GM18519 (cell line): ENCODE data around the gene PRND.
"Not testable (repeated sequence)": the region's sequence is repeated elsewhere in the genome, so short reads cannot be mapped to it uniquely, and the experiment has no call there.

Experiments used
- ATAC-seq: cut with Tn5 transposase; IDR thresholded peaks from one replicate; pipeline ENCODE4 v1.9.1; 2021; ENCODE audit warnings: mild to moderate bottlenecking, moderate library complexity; ENCODE audit not compliant: unreplicated experiment, low FRiP score

PRND gene

DNA sequence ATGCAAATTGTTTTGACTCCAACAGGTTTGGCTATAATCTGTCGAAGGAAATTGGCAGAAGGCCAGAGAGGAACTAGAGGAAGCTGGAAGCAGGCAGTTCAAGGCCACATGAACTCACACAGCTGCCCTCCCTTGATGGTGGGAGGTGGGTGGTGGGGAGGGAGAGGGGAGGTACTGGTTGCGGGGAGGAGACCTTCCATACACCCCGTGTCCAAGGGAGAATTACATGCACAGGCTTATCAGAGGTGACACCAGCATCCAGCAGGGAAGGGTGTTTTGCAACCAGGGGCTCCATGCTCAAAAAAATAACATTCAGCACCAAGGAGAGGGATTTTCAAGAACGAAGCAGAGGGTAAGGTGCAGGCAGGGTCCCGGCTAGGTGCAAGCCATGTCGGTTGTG lies 9.1 kb downstream of the PRND start:
- no peak for ATAC-seq

DNA sequence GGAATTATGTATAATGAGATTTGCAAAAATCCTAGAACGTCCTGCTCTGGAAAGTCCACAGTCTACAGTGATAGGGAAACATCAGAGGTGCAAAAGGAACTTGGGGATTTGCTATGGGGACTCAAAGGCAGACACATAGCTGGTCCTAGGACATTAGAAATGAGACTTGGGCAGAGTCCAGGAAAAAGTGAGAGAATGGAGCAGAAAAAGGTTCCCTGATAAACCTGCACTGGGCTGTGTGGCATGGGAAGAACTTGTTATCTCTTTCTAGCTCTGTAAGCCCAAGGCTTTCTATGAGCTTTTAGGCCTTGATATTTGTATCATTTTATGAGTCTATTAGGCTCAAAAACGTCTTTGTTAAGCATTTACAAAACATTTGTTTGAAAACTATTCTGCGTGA lies 15.2 kb downstream of the PRND start:
- ATAC-seq, result no peak

DNA sequence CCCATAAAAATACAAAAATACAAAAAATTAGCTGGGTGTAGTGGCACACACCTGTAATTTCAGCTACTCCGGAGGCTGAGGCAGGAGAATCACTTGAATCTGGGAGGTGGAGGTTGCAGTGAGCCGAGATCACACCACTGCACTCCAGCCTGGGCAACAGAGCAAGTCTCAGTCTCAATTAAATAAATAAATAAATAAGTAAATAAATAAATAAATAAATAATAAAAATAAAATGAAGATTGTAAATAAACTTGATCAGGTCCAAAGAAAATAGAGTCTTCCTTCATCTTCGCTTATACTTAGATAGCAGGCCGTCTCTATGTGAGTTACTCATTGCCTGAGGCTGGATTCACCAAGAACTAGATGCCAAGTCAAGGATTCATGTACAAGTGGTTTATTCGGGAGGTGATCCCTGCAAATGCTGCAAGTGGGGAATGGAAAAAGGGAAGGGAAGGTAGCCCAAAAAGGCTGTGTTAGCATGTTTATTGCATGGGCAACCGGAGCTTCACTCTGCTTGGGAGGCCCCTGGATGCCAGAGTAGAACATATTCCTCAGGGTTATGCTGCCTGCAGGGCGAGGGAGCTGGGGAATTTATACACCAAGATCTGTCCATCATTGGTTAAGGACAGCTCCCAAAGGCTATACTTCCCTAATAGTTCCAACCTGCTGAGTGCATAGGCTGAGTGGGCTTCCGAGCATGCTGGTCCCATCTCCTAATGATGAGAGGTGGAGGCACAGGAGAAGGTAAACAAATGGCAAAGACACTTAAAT lies 16.3 kb downstream of the PRND start:
- ATAC-seq, result no peak

DNA sequence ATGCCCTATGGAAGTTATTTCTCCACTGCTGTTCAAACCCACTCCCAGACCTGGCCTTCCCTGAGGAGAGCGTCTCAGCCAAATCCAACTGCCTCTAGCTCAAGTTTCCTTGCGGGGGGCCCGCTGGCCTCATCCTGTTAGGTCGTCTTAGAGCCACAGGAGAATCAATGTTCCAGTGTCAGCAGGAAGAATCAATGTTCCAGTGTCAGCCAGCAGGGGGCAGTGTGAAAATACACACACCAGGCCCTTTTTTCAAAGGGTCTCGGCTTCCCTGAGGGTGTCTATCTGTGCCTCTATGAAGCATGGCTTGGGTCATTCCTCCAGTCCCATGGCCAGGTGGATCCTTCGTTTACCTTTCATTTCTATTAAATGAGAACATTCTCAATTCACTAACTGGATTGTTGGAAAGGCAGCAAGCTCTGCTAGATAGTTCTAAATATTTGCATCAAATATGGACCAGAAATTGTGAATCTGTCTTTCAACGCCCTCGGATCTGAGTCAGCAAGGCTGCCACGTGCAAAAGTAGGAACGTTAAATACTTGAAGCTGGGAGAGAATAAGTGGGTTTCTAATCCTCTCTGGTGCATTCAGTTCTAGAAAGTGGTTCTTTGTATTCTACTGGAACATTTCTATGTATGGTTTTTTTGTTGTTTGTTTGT lies 19.2 kb downstream of the PRND start:
- no peak for ATAC-seq

DNA sequence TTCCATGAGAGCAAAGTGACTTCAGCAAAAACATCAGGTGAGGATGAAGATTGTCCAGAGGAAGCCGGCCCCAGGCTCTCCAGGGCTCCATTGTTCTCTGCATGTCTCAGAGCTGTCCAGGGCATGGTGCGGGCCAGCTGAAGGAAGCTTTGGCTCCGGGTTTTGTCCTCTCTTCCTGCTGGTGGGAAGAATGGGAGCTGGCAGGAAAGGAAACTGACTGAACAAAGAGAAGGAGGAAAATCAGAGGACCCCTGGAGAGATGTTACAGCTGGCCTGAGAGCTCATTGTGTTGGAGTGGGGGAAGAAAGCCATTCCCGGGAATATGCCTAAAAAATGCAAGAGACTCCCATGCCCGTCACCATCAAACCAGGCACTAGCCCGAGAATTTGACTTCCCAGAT lies 27.1 kb downstream of the PRND start:
- no peak for ATAC-seq

DNA sequence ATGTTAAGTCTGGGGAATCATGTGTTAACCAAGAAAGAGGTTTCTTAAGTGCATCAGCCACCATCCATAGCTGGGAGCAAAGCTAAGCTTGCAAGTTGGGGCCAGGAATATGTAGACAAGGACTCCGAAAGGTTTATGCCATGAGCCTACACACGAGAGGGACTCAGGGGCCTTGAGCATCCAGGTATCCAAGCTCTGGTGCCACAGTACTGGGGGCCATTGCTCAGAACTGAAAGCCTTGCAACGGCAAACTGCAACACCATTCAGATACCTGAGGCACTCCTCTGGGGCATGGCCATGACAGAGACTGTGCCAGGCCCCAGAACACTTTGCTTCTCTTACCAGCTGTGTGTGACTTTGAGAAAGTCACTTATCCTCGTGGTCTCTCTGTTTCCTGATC lies 27.6 kb downstream of the PRND start:
- ATAC-seq, result no peak

DNA sequence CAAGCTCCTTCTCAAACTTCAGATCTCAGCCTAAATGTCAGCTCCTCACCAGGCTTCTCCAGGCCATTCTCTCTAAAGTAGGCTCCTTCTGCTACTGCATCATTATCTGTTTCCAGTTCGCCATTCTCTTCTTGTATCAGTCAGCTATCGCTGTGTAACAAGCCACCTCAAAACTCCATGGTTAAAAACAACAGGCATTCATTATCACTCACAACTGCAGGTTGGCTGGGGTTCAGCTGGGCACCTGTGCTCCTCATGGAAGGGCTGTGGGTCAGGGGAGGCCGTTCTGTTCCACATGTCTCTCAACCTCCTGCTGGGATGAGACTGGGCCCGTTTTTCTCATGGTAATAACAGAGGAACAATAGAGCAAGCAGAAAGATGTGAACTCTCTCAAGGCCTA lies 28.7 kb downstream of the PRND start:
- ATAC-seq, result no peak

DNA sequence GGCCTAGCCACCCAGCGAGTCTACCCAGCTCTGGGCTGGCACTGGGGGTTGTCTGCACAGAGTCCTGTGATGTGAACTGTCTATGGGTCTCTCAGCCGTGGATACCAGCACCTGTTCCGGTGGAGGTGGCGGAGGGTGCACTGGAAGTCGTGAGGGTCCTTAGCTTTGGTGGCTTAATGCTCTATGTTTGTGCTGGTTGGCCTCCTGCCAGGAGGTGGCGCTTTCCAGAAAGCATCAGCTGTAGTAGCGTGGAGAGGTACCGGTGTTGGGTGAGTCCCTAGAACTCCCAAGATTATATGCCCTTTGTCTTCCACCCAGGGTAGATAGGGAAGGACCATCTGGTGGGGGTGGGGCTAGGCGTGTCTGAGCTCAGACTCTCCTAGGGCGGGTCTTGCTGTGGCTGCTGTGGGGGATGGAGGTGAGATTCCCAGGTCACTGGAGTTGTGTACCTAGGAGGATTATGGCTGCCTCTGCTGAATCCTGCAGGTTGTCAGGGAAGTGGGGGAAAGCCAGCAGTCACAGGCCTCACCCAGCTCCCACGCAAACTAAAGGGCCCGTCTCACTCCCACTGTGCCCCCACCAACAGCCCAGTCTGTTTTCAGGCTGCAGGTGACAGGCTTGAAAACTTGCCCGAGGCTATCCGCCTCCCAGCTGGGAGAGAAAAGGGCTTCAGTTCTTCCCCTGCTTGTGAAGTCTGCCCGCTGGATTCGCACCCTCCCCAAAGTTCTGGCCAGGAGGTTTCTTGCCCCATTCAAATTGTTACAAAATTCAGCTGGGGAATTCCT lies 37.6 kb downstream of the PRND start:
- ATAC-seq, result not testable (repeated sequence)

DNA sequence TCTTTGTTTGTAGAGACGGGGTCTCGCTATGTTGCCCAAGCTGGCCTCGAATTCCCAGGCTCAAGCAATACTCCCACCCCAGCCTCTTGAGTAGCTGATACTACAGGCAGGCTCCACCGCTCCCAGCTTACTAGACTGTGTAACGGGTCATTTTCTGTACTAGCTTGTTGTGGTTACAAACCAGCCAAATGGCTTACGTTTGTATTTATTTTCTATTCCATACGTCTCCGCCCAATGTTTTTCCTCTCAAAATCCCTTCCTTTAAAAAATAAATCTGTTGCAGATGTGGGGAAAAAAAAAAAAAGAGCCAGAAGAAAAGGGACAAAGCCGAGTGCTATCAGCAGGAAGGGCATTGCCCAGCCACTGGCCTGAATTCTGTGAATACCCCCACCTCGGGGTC lies 41.6 kb downstream of the PRND start:
- no peak for ATAC-seq

DNA sequence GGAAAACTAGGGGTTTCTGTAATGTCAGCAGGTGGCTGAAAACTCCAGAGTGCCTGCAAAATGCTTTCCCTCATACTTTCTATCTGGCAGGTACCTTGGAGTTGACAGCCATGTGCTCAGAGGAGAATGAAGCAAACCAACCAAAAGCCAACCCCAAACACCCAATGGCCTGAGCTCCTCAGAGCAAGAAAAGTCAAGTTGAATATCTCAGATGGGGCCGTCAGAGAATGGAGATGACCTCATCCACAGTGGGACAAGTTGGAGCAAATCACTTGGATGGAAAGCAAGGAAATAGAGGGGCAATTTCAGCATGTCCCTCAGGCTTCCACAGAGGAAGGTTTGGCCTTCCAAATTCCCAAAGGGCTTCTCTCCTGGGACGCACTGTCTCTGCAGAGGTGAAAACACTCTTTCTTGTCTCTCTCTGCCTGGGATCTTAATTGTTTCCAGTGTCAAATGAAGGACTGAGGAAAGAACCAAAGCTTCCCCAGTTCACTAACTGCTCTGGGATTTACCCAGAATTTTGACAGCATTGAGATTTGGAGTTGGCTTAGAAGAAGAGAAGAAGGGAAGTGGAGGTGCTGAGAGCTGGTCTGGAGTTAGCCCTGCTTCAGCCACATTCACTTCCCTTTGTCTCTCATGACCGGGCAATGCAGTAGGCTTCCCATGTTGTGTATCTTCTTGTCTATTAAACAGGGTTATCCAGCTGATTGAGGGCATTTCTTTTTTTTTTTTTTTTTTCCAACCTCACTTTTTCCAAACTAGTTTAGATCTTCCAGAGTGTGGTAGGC lies 42.2 kb downstream of the PRND start:
- no peak for ATAC-seq

DNA sequence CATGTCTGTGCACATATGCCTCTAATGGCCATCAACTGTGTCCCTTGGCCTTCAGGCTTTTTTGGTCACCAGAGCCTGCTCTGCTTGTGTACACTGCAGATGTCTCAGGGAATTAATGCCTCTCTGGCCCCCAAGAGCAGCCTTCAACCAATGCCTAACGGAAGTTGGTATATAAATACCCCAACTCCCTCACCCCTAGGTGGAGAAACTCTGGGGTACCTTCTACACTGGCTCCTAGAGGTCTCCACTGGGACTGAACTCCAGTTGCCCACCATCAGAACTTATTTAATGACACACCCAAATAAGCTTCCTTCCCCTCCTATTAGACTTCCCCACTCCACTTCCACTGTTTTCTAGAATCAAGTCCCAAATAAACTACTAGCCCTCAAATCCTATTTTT lies 43.1 kb downstream of the PRND start:
- no peak for ATAC-seq

DNA sequence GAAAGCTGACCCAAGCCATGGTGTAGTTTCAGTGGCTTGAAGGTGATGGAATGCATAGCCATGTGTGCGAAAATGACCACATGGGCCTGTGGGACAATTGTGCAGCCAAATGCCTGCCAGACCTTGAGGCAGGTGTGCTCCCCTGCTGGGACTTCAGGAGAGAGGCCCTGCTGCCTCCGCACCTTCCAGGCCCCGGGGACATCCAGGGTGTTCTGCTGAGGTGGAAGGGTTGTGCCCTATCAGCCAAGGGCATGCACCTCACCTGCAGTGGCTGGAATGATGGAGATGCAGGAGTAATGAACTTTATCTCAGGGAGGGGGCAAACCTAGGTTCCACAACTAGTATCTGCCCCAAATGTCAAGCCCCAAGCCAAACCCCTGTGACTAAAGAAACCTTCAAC lies 44.0 kb downstream of the PRND start:
- no peak for ATAC-seq

DNA sequence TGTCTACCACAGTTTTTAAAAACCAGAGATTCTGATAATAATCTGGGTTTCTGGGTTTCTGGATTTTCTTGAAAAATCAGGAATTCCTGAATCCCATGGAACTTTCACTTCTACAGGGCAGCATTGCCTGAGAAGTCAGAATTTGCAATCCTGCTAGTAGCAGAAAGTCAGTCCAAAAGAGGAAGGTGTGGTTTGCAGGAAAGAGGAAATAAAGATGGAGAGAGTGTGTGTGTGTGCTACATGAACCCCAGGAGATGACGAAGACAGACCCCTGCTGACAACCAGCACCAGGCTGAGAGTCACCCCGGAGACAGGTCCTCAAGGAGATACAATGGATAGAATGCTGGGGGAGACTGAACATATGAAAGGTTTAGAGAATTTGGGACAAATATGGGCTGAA lies 44.9 kb downstream of the PRND start:
- ATAC-seq, result no peak

DNA sequence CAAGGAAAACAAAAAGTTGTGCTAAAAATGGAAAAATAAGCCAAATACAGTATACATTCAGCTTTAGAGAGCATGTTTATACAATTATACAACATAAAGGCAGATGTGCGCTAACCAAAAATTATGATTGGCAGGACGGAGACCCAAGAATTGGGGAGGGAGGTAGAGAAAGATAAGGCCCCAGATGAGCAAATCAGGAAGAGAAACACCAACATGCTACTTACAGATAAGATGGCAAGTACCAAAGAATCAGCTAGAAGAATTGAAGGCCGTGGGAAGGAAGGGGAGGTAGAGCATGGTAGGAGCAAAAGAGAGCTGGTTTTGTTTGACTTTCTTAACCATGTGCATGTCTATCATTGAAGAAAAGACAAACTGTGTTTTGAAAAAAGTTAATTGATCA lies 45.4 kb downstream of the PRND start:
- ATAC-seq, result no peak

DNA sequence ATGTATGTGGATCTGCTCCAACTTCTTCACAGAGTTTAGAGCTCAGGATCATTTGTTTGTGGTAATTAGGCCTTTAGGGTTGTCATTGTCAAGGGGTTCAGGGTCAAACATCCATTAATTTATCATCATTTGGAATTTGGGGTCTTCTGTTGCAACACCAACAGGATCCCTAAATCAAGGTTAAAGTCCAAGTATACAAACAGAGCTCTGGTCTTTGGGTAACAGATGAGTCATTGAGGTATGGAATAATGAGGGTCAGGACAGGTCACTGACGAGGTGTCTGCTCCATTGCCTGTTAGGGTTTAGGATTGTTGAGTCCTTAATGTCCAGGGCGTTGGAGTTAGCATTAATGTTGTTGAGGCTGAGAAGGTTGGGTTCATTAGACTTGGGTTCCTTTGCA lies 47.6 kb downstream of the PRND start:
- no peak for ATAC-seq

DNA sequence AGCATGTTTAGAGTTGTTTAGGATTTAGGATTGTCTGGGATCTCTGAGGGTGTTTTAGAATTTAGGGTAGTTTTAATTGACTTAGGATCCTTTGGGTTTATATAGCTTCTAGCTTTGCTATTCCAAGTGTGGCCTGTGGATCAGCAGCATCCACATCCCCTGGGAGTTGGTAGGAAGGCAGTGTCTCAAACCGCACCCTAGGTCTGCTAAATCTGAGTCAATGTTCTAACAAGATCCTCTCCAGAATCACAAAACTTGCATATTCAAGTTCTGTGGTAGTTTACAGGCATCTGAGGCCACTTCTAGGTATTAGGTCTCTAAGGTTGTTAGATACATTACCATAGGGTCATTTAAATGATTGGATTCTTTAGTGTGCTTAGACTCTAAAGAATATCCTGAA lies 48.3 kb downstream of the PRND start:
- no peak for ATAC-seq

DNA sequence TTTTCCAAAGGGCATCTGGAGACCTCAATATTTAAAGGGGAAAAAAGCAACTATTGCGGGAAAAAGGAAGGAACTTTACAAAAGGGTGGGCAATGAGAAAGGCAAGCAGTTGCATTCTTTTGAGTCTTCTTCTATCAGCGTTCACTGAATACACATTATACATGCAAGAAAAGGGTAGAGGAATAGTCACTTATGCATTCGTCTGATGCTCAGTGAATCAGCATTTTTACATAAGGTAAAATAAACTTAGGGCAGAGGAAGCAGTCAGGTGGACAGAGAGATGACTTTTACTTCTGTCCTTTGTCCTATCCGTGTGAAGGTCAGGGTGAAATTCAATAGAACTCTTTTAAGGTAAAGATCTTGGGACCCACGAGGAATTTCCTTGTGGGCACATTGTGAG lies 49.3 kb downstream of the PRND start:
- no peak for ATAC-seq

DNA sequence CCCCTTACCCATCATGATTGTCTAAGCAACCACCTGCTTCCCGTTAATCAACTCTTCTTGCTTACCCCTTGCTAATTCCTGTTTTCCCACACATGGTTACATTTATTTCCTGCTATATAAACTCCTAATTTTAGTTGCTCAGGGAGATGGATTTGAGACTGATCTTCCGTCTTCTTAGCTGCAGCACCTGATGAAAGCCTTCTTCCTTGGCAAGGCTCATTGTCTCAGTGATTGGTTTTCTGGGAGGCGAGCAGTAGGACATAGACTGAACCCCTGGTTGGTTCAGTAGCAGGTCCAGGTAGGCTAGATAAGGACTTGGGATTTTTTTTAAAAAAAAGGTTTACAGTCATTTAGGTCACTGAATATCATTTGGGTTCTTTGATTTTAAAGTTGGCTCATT lies 50.4 kb downstream of the PRND start:
- ATAC-seq, result no peak

DNA sequence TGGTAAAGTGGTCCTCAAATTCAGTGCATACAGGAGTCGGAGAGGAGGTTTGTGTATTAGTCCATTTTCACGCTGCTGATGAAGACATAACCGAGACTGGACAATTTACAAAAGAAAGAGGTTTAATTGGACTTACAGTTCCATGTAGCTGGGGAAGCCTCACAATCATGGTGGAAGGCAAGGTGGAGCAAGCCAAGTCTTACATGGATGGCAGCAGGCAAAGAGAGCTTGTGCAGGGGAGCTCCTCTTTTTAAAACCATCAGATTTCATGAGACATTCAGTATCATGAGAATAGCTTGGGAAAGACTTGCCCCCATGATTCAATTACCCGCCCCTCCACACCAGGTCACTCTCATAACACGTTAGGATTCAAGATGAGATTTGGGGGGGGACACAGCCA lies 51.3 kb downstream of the PRND start:
- not testable (repeated sequence) for ATAC-seq

DNA sequence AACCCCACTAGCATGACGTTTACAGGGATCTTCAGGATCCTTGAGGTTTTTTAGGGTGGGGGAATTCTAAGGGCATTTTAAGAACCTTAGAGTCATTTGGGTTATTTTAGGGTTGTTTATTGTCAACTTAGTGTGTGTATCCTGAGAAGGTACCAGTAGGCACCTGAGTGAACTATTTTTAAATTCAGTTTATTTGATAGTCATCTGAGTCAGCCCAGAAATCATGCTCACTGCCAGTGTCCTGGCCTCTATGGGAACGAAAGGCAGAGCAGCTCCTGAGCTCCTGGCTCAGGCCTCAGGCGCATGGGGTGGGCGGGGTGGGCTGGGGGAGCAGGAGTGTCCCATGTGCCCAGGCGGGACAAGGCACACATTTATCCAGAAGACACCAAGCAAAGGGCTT lies 52.0 kb downstream of the PRND start:
- ATAC-seq, result no peak

DNA sequence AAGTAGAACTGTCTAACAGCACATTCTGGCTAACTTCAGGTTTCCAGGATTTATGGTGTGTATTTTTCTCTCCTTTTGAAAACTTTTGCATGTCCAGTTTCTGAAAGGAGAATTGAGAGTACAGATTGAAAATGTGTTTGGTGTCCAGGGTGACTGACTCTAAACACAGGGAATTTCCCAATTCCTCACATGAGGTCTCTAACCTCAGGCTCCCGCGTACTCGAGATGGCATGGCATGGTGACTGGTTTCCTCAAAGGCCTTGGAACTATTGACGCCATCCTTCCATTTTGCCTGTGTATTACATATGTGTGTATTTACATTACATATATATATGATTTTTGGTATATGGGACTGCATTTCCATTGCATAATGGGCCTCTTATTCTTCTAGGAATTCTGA lies 52.5 kb downstream of the PRND start:
- ATAC-seq, result no peak
